Activated CD4-positive, alpha-beta T cell treated with anti-CD3 and anti-CD28 coated beads for 36 hours (primary cell): ENCODE measurements around the gene WASHC3. TPM values are rescaled to one million over a fixed set of nuclear protein-coding genes. Genes with fewer than 3 reads are reported as not detected.

Experiments
- ATAC-seq: fragments of 200-7000 bp; cut with Tn5 transposase; one replicate; pipeline ENCODE4 v1.10.0; 2021; ENCODE audit warnings: mild to moderate bottlenecking, moderate library complexity
- CTCF ChIA-PET: fragments of 350-600 bp; sonication (Branson Sonifier 250); formaldehyde crosslinking; loops from one replicate; lab custom pipeline; 2021; ENCODE audit warnings: antibody characterized with exemption; lab: Charles Lee
- POLR2A ChIA-PET: fragments of 350-600 bp; sonication (Branson Sonifier 250); formaldehyde crosslinking; loops from one replicate; lab custom pipeline; 2021; ENCODE audit warnings: antibody characterized with exemption, inconsistent platforms; lab: Charles Lee
- DNase-seq: peaks from one replicate; pipeline ENCODE4 v3.0.0-alpha.2; 2020
- H3K27ac Mint-ChIP-seq: one replicate; pipeline ENCODE4 v1.8.0; 2021; ENCODE audit warnings: mixed read lengths
- H3K27me3 Mint-ChIP-seq: one replicate; pipeline ENCODE4 v1.8.0; 2021; ENCODE audit warnings: mixed read lengths
- H3K36me3 Mint-ChIP-seq: one replicate; pipeline ENCODE4 v1.8.0; 2021; ENCODE audit warnings: low read depth, mixed read lengths
- H3K4me1 Mint-ChIP-seq: one replicate; pipeline ENCODE4 v1.8.0; 2021; ENCODE audit warnings: mixed read lengths
- H3K4me3 Mint-ChIP-seq: one replicate; pipeline ENCODE4 v1.8.0; 2021; ENCODE audit warnings: mild to moderate bottlenecking, moderate library complexity, mixed read lengths
- H3K9me3 Mint-ChIP-seq: one replicate; pipeline ENCODE4 v1.8.0; 2021; ENCODE audit warnings: low read depth, mixed read lengths
- intact Hi-C, 2 experiments: fragments of 100-400 bp; cut with DNase I in 1 of 2; cut with micrococcal nuclease in 1 of 2; formaldehyde crosslinking; loops; one replicate each; pipeline versions ENCODE4 v1.14.2 to v1.15.1; 2022 to 2024; cut with DNase I, micrococcal nuclease
- total RNA-seq, 2 experiments: library from RNA; stranded (reverse); gene quantifications; one replicate each; pipeline ENCODE4 v1.2.3, GENCODE V29; 2021

WASHC3 gene
- total RNA-seq, 2 experiments from 2014 or later, result 36.1 to 64.4 TPM

DNA sequence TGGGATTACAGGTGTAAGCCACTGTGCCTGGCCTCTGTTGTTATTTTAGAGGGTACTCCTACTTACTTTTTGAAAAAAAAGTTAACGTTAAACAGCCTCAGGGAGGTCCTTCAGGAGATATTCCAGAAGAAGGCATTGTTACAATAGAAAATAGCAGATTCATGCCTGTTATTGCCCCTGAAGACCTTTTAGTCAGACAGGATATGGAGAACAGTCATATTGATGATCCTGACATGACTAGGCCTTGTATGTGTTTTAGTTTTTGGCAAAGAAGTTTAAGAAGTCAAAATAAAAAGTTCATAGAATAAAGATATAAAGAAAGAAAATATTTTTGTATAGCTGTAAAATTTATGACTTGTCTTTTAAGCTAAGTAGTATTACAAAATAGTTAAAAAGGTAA lies 45.3 kb downstream of the WASHC3 start:
- Mint-ChIP-seq H3K36me3 (peaks cover 9% of the 10 kb centered on the region), H3K9me3 (no peaks in the 10 kb centered on the region), H3K4me1 (no peaks in the 10 kb centered on the region), H3K27me3 (no peaks in the 10 kb centered on the region), H3K4me3 (no peak overlapping the region), H3K27ac (no peak overlapping the region)
- intact Hi-C loops, result no loop called here
- DNase-seq (no peak), ATAC-seq (peak; percentile 66)
- ChIA-PET CTCF (no interaction called here), POLR2A (no interaction called here)

DNA sequence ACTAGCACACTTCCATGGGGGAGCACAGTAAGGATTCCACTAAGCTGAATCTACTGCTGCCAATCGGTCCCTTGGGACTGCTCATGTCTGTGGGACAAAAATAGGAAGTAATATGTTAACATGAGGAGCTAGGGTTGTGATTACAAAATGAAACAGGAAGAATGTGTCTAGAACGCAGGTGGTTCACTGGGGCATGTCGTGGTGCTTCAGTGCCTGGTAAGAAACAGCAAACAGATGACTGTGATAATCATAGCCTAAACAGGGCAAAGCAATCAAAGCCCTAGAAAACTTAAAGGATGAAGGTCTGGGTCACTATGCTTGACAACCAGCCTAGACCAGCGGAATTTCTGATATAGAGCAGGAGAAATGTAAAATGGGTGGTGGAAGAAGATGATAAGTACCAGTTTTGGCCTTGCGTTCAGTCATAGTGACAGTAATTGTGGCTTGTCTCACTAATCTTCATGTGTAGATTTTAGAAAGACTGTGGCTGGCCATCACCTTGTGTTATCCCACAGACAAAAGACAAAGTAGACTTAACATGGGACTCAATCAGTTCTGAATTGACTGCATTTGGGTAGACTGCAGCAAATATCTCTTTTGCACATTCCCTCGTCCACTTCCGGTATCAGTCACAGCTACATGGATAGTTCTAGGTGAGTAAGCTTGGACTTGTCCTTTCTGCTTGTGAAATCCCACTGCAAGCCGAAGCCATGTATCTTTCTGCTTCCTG lies 51.4 kb downstream of the WASHC3 start:
- no peak overlapping the region for H3K27ac Mint-ChIP-seq
- ChIA-PET CTCF (interaction anchor here (0.6 kb wide), 1 partner anchor 26 kb away, joined by 4 read pairs; no protein-coding TSS in a partner anchor), POLR2A (no interaction called here)
- no peak overlapping the region for H3K4me3 Mint-ChIP-seq
- no peaks in the 10 kb centered on the region for H3K9me3 Mint-ChIP-seq
- ATAC-seq, result no peak
- no peaks in the 10 kb centered on the region for H3K4me1 Mint-ChIP-seq
- H3K27me3 Mint-ChIP-seq, result no peaks in the 10 kb centered on the region
- DNase-seq, result no peak
- H3K36me3 Mint-ChIP-seq, result peaks cover 6% of the 10 kb centered on the region
- intact Hi-C loops, result no loop called here

DNA sequence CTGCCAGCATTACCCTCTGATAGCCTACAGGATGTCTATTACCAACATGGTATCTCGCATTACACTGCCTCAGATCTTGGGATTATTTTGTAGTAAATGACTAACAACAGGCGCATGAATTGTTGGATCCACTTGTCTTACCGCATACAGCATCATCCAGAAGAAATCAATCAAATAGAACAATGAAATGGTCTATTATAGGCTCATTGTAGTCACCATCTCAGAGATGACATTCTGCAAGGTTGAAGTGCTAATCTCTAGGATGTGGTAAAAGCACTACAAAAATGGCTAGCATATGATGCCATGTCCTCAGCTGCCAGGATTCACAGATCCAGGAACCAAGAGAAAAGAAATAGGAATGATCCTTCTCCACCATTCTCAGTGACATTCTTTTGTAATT lies 52.0 kb downstream of the WASHC3 start:
- H3K4me3 Mint-ChIP-seq, result no peak overlapping the region
- no peaks in the 10 kb centered on the region for H3K4me1 Mint-ChIP-seq
- ChIA-PET CTCF (no interaction called here), POLR2A (no interaction called here)
- ATAC-seq, result no peak
- no peak overlapping the region for H3K27ac Mint-ChIP-seq
- intact Hi-C loops, result no loop called here
- no peak for DNase-seq
- peaks cover 6% of the 10 kb centered on the region for H3K36me3 Mint-ChIP-seq
- no peaks in the 10 kb centered on the region for H3K9me3 Mint-ChIP-seq
- no peaks in the 10 kb centered on the region for H3K27me3 Mint-ChIP-seq

GRCh38 chr12:102008615-102009126 lies 53.1 kb downstream of the WASHC3 start:
- Mint-ChIP-seq H3K9me3 (no peaks in the 10 kb centered on the region), H3K4me3 (no peak overlapping the region), H3K27ac (no peak overlapping the region), H3K36me3 (peaks cover 6% of the 10 kb centered on the region), H3K27me3 (no peaks in the 10 kb centered on the region), H3K4me1 (no peaks in the 10 kb centered on the region)
- DNase-seq (no peak), ATAC-seq (no peak)
- ChIA-PET POLR2A (no interaction called here), CTCF (interaction anchor here (0.9 to 1.3 kb wide), 3 partner anchors 13 to 278 kb away, joined by 3 read pairs; no protein-coding TSS in a partner anchor)
- intact Hi-C loops, result no loop called here

DNA sequence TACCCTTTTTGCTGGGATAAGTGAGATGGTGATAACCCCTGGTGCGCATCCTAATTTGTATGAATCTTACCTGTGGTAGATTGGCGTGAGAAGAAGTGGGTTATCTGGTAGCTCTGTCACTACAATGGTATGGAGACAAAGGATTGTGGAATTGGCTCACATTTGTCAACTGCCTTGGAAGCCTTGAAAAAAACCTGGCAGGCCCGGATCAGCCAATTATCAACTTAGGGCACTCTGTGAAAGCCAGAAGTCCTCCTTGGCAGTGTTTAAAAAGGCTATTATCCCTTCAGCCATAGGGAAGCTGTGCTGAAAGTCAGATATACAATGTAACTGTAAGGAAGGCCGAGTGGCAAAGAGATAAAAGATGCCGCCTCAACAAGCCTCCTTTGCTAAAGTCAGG lies 56.5 kb downstream of the WASHC3 start:
- ChIA-PET CTCF (no interaction called here), POLR2A (no interaction called here)
- H3K4me1 Mint-ChIP-seq, result no peaks in the 10 kb centered on the region
- no peaks in the 10 kb centered on the region for H3K9me3 Mint-ChIP-seq
- H3K4me3 Mint-ChIP-seq, result no peak overlapping the region
- H3K27ac Mint-ChIP-seq, result no peak overlapping the region
- H3K27me3 Mint-ChIP-seq, result no peaks in the 10 kb centered on the region
- DNase-seq, result no peak
- no peak for ATAC-seq
- H3K36me3 Mint-ChIP-seq, result peaks cover 2% of the 10 kb centered on the region
- intact Hi-C loops, result no loop called here

GRCh38 chr12:101997102-101997501 lies 64.7 kb downstream of the WASHC3 start:
- Mint-ChIP-seq H3K36me3 (no peaks in the 10 kb centered on the region), H3K9me3 (no peaks in the 10 kb centered on the region), H3K4me3 (no peak overlapping the region), H3K27me3 (peaks cover 2% of the 10 kb centered on the region), H3K27ac (no peak overlapping the region), H3K4me1 (no peaks in the 10 kb centered on the region)
- CTCF ChIA-PET, result no interaction called here
- DNase-seq (no peak), ATAC-seq (no peak)
- intact Hi-C loops, result no loop called here
- POLR2A ChIA-PET, result no interaction called here

GRCh38 chr12:101995684-101996083 lies 66.1 kb downstream of the WASHC3 start:
- H3K27me3 Mint-ChIP-seq, result peaks cover 8% of the 10 kb centered on the region
- no peaks in the 10 kb centered on the region for H3K9me3 Mint-ChIP-seq
- H3K36me3 Mint-ChIP-seq, result no peaks in the 10 kb centered on the region
- POLR2A ChIA-PET, result no interaction called here
- ATAC-seq (no peak), DNase-seq (no peak)
- no peak overlapping the region for H3K4me3 Mint-ChIP-seq
- H3K27ac Mint-ChIP-seq, result no peak overlapping the region
- H3K4me1 Mint-ChIP-seq, result no peaks in the 10 kb centered on the region
- CTCF ChIA-PET, result no interaction called here
- intact Hi-C loops, result no loop called here

DNA sequence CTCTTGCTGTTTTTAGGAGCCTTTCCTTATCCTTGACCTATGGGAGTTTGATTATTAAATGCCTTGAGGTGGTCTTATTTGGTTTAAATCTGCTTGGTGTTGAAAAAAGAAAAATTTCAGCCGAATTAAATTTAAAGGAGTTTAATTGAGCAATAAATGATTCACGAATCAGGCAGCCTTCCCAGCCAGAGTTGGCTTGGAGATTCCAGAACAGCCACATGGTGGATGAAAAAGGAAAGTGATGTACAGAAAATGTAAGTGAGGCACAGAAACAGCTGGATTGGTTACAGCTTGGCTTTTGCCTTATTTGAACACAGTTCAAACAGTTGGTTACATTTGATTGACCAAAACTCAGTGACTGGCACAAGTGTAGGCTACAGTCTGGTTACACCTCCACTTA lies 69.7 kb downstream of the WASHC3 start:
- no peak for DNase-seq
- no peak overlapping the region for H3K27ac Mint-ChIP-seq

DNA sequence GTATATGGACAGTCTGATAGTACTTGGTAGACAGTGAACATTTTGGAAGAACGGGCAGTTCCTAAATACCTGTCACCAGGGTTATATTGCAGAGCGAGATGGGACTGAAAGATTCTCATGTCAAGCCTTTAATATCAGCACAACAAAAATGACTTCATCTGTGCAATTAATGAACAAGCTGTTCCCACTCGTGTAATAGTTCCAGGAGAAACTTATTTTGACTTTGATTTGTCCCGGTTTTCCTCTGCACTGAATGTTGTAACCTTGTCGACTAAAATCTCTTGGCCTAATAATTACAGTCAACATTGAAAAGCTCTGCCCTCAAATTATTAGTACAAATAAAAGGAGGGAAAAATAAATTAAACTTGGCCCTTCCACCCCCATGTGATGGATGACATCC lies 79.5 kb downstream of the WASHC3 start:
- Mint-ChIP-seq H3K36me3 (no peaks in the 10 kb centered on the region), H3K27ac (no peak overlapping the region), H3K4me3 (no peak overlapping the region), H3K9me3 (no peaks in the 10 kb centered on the region), H3K27me3 (peaks cover 2% of the 10 kb centered on the region), H3K4me1 (no peaks in the 10 kb centered on the region)
- intact Hi-C loops, result no loop called here
- ChIA-PET POLR2A (no interaction called here), CTCF (no interaction called here)
- ATAC-seq, result no peak
- no peak for DNase-seq

More for the DNA sequence above, 69.7 kb downstream of the WASHC3 start:
- no peaks in the 10 kb centered on the region for H3K4me1 Mint-ChIP-seq
- ChIA-PET POLR2A (no interaction called here), CTCF (no interaction called here)
- intact Hi-C loops, result no loop called here
- no peak overlapping the region for H3K4me3 Mint-ChIP-seq
- H3K27me3 Mint-ChIP-seq, result peaks cover 10% of the 10 kb centered on the region
- H3K9me3 Mint-ChIP-seq, result no peaks in the 10 kb centered on the region
- no peak for ATAC-seq
- H3K36me3 Mint-ChIP-seq, result no peaks in the 10 kb centered on the region

DNA sequence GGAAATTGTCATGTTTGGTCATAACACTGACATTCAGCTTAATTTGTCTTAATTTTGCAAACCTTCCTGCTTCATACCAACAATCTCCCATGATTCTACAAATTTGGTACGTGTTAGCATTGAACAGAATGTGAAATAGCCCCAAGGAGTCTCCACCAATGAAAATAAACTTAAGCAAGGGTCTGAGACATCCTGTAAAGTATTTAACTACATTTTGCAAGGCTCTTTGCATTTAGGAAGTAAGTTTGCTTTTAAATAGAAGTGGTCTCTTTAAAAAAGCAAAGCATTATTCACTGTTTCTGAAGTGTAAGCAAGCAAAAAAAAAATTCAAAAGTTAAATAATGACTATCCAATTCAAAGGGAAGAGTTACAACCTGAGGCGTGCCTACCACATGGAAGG lies 79.9 kb downstream of the WASHC3 start:
- DNase-seq (no peak), ATAC-seq (no peak)
- H3K36me3 Mint-ChIP-seq, result no peaks in the 10 kb centered on the region
- H3K27ac Mint-ChIP-seq, result no peak overlapping the region
- H3K4me3 Mint-ChIP-seq, result no peak overlapping the region
- ChIA-PET POLR2A (no interaction called here), CTCF (no interaction called here)
- H3K9me3 Mint-ChIP-seq, result no peaks in the 10 kb centered on the region
- intact Hi-C loops, result no loop called here
- peaks cover 2% of the 10 kb centered on the region for H3K27me3 Mint-ChIP-seq
- no peaks in the 10 kb centered on the region for H3K4me1 Mint-ChIP-seq

DNA sequence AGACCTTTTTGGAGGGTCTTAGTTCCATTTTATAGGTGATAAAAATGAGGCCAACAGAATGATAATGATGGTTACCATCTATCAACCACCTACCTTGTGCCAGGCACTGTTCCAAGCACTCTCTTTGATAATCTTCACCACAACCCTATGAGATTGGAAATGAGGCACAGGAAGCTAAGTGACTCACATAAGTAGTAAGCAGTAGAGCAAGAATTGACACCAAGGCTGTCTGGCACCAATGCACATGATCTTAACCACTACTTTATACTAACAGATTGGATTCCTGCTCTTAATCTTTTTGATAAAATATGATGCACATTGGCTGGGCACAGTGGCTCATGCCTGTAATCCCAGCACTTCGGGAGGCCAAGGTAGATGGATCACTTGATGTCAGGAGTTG lies 93.0 kb downstream of the WASHC3 start:
- Mint-ChIP-seq H3K27ac (no peak overlapping the region), H3K27me3 (no peaks in the 10 kb centered on the region), H3K4me1 (peaks cover 17% of the 10 kb centered on the region), H3K9me3 (no peaks in the 10 kb centered on the region), H3K4me3 (no peak overlapping the region), H3K36me3 (no peaks in the 10 kb centered on the region)
- DNase-seq, result peak; percentile 28
- ATAC-seq, result peak; percentile 92
- ChIA-PET POLR2A (no interaction called here), CTCF (no interaction called here)
- intact Hi-C loops, result no loop called here

DNA sequence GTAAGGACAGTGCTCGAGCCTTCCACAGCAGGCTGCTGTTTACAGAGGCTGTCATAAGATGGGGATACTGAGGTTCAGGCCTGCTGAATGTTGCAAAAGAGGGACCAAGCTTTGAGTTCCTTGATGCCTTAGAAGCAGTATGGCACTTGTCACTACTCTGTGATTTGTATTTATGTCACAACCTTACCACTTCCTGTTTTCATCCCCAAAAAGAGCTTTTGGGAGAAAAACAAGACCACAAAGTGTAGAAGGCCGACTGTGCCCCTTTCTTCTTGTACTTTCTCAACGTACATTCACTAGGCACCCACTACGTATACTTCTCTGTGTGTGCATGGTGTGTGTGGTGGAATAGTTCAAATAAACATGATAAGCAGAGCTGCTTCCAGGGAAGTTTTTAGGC lies 94.3 kb downstream of the WASHC3 start:
- intact Hi-C loops, result no loop called here
- DNase-seq (no peak), ATAC-seq (no peak)
- no peaks in the 10 kb centered on the region for H3K27me3 Mint-ChIP-seq
- CTCF ChIA-PET, result interaction anchor here (0.6 kb wide), 1 partner anchor 64 kb away, joined by 3 read pairs; no protein-coding TSS in a partner anchor
- POLR2A ChIA-PET, result no interaction called here
- H3K27ac Mint-ChIP-seq, result no peak overlapping the region
- H3K4me1 Mint-ChIP-seq, result peaks cover 17% of the 10 kb centered on the region
- H3K9me3 Mint-ChIP-seq, result no peaks in the 10 kb centered on the region
- no peak overlapping the region for H3K4me3 Mint-ChIP-seq
- no peaks in the 10 kb centered on the region for H3K36me3 Mint-ChIP-seq
